PC-3 (cell line): Measurements from ENCODE around the gene CACNA1C.

ENCODE experiments used
- CTCF ChIP-seq: fragments of 300-600 bp; sonication (generic); conservative IDR thresholded peaks from 2 replicates; pipeline ENCODE4 v1.5.1; 2017; ENCODE audit warnings: antibody characterized with exemption, low read depth, mild to moderate bottlenecking, low read length
- EZH2 ChIP-seq: fragments of 300-600 bp; sonication (generic); IDR thresholded peaks from one replicate; pipeline ENCODE4 v1.6.1; 2017; ENCODE audit warnings: antibody characterized with exemption, mild to moderate bottlenecking, low read length; ENCODE audit not compliant: unreplicated experiment
- EZH2phosphoT487 ChIP-seq: fragments of 300-600 bp; sonication (generic); IDR thresholded peaks from 2 replicates; pipeline ENCODE4 v1.6.1; 2018; ENCODE audit warnings: mild to moderate bottlenecking, antibody characterized with exemption, low read length, borderline replicate concordance

GRCh38 chr12:2640709-2641108 lies 587.9 kb downstream of the CACNA1C start:
- TF ChIP-seq CTCF = no peak
- TF ChIP-seq EZH2 = no peak
- no peak for TF ChIP-seq EZH2phosphoT487
